AG04450 (cell line): ENCODE results near the gene RGS6. TPM values are rescaled to one million over a fixed set of nuclear protein-coding genes. Genes with fewer than 3 reads are reported as not detected.

Source experiments
- CTCF ChIA-PET: fragments of 300-600, 350-600 bp; formaldehyde crosslinking; extraction: SDS; loops from one replicate; lab custom pipeline; 2022; ENCODE audit warnings: antibody characterized with exemption, inconsistent platforms; lab: Charles Lee
- POLR2A ChIA-PET: fragments of 350-600 bp; formaldehyde crosslinking; extraction: SDS; loops from one replicate; lab custom pipeline; 2021; ENCODE audit warnings: antibody characterized with exemption, inconsistent platforms; lab: Yijun Ruan, JAX
- DNase-seq: peaks from one replicate; pipeline ENCODE4 v3.0.0-alpha.2; 2011; ENCODE audit warnings: low read depth, low spot score
- H3K27ac ChIP-seq: one replicate; pipeline ENCODE4 v1.5.1; 2012; ENCODE audit warnings: low read depth, low read length, control low read depth
- H3K27me3 ChIP-seq: one replicate; pipeline ENCODE4 v1.6.0; 2012; ENCODE audit warnings: low read length; ENCODE audit not compliant: control insufficient read depth, insufficient read depth
- H3K4me3 ChIP-seq: 2 replicates; pipeline ENCODE4 v1.5.1; 2011; ENCODE audit warnings: mild to moderate bottlenecking, low read depth, low read length, control low read depth
- H3K9me3 ChIP-seq: 2 replicates; pipeline ENCODE4 v1.5.1; 2012; ENCODE audit warnings: low read length; ENCODE audit not compliant: control insufficient read depth, insufficient read depth
- polyA plus RNA-seq: library from polyadenylated mRNA; depleted of rRNA; stranded (reverse); fragments of >200 nt; gene quantifications from 2 replicates; pipeline ENCODE4 v1.2.3, GENCODE V29; 2011
- TF ChIP-seq, protein P1 (sequence below): IDR thresholded peaks from 2 replicates; pipeline ENCODE4 v1.5.1; 2011; ENCODE audit warnings: low read depth, low read length, control low read depth, inconsistent platforms

The RGS6 gene
- polyA plus RNA-seq, 1 experiment, result not detected

DNA sequence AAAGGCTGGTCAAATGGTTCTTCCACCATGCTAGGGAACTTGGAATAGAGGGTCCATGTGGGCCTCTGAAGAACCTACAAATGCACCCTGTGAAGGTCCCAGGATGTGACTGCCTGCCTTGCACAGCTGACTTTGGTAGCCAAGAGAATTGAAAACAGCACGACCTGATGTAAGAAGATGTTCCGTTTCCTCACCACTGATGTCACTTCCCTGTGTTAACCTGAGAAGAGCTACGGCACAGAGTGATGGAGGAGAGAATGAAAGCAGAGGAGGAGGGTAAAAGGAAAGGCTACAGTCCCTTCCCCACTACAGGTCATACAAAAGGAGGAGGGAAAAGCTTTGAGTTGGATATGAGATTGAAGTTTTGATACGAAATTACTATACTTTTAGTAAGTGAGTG, 328.8 kb downstream of the RGS6 start:
- H3K4me3 ChIP-seq, result no peak overlapping the region
- TF ChIP-seq, protein P1, sequence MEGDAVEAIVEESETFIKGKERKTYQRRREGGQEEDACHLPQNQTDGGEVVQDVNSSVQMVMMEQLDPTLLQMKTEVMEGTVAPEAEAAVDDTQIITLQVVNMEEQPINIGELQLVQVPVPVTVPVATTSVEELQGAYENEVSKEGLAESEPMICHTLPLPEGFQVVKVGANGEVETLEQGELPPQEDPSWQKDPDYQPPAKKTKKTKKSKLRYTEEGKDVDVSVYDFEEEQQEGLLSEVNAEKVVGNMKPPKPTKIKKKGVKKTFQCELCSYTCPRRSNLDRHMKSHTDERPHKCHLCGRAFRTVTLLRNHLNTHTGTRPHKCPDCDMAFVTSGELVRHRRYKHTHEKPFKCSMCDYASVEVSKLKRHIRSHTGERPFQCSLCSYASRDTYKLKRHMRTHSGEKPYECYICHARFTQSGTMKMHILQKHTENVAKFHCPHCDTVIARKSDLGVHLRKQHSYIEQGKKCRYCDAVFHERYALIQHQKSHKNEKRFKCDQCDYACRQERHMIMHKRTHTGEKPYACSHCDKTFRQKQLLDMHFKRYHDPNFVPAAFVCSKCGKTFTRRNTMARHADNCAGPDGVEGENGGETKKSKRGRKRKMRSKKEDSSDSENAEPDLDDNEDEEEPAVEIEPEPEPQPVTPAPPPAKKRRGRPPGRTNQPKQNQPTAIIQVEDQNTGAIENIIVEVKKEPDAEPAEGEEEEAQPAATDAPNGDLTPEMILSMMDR, result no peak
- H3K27me3 ChIP-seq, result no peaks in the 10 kb centered on the region
- ChIA-PET CTCF (no interaction called here), POLR2A (no interaction called here)
- peaks cover 1% of the 10 kb centered on the region; the same call in 1 of the 2 replicates for H3K9me3 ChIP-seq
- no peak overlapping the region for H3K27ac ChIP-seq
- no peak for DNase-seq

DNA sequence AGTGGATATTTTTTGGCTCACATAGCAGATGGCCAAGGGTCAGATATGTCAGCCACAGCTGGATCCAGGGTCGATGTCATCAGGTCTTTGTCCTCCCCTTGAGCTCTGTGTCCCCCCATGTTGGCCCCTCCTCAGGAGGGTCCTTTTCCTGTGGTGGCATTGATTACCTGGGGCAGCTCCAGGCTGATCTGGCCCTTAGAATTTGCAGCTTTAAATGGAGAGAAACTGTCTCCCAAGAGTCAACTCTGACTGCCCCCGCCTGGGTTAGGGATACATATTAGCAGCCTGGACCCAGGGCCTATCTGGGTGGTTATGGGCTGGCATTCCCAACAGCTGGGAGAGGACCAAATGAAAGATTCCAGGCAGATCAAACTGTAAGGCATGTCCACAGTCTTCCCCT, 330.5 kb downstream of the RGS6 start:
- no peaks in the 10 kb centered on the region for H3K27me3 ChIP-seq
- H3K9me3 ChIP-seq, result no peaks in the 10 kb centered on the region
- no peak for DNase-seq
- TF ChIP-seq, protein P1, result no peak
- POLR2A ChIA-PET, result no interaction called here
- no peak overlapping the region for H3K4me3 ChIP-seq
- no peak overlapping the region for H3K27ac ChIP-seq
- CTCF ChIA-PET, result no interaction called here

DNA sequence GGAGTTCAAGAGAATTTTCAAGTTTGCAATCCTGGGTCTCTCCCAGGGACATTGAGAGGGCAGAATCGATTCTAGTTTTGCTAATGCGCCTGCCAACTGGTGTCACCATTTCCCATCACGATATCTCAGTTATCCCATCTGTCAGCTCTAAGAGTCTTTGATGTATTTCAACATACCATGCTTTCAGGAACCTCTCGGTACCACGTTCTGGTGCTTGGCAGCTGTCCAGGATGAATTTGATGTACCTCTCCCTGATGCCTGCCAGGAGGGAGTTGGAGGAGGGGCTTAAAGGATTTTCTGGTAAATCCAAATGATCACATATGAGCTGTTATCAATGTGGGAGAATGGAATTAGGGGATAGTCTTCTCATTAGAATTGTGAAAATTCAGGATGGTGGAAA, 332.5 kb downstream of the RGS6 start:
- H3K27me3 ChIP-seq, result no peaks in the 10 kb centered on the region
- DNase-seq, result no peak
- ChIA-PET POLR2A (no interaction called here), CTCF (no interaction called here)
- H3K27ac ChIP-seq, result no peak overlapping the region
- H3K4me3 ChIP-seq, result no peak overlapping the region
- H3K9me3 ChIP-seq, result no peaks in the 10 kb centered on the region
- TF ChIP-seq, protein P1, result no peak

DNA sequence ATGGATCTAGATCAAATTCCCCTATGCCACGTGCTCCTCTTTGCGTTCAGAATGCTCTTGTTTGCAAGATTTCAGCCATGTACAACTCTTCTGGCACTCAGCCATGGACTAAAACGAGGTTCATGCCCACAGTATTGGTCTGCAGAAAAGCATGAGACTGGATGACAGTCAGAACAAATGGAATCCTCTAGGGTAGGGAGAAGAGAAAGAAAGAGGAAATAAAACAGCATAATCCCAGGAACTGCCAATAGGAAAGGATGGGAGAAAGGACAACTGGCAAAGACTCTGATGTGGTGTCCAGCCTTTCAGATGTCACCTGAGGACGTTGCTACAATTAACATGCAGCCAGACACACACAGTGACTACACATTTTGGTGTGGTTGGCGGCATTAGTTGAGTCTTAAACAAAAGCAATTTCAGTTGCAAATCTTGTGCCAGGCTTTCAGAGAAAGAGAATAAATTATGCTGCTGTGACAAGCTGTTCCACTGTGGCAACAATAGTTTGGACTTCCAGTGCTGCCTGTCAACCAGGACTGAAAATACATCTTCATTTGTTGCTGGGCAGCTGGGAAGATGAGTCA, 338.0 kb downstream of the RGS6 start:
- Histone ChIP-seq H3K9me3 (no peaks in the 10 kb centered on the region), H3K4me3 (no peak overlapping the region), H3K27ac (no peak overlapping the region), H3K27me3 (no peaks in the 10 kb centered on the region)
- CTCF ChIA-PET, result no interaction called here
- no peak for DNase-seq
- TF ChIP-seq, protein P1, result no peak
- POLR2A ChIA-PET, result no interaction called here

DNA sequence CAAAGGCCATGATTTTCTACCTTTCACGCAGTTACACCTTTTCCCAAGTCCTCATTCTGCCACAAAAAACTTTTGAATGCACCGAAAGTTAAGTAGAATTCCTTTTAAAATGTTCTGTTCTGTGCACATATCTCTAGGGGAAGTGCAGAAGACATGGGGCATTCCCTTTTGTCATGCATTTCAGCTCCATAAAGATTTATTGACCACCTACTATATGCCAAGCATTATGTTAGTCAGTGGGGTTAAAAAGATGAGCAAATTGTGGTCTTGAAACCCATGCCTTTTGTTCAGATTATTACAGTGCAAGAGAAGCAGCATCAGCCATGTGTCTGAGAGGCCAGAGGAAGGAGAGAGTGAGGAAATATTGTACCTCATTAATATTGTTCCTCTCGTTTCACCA, 338.5 kb downstream of the RGS6 start:
- no peak overlapping the region for H3K27ac ChIP-seq
- TF ChIP-seq, protein P1, result no peak

More for the DNA sequence above, 338.5 kb downstream of the RGS6 start:
- POLR2A ChIA-PET, result no interaction called here
- CTCF ChIA-PET, result no interaction called here
- H3K4me3 ChIP-seq, result no peak overlapping the region
- no peaks in the 10 kb centered on the region for H3K9me3 ChIP-seq
- no peak for DNase-seq
- no peaks in the 10 kb centered on the region for H3K27me3 ChIP-seq
